K562 (cell line): ENCODE measurements around the gene ECHDC3. TPM values are rescaled to one million over a fixed set of nuclear protein-coding genes. Genes with fewer than 3 reads are reported as not detected.

Source experiments
- KDM4B ChIP-seq, 2 experiments: fragments of 450-650 bp in 1 of 2; sonication (generic) in 1 of 2; IDR thresholded peaks; 2 replicates each; pipeline ENCODE4 v1.6.1; 2016 to 2017; ENCODE audit warnings: borderline replicate concordance in 2 of 2, antibody characterized with exemption in 1 of 2, low read depth in 1 of 2, mild to moderate bottlenecking in 1 of 2
- NFIX ChIP-seq: fragments of 250-450 bp; sonication (Bioruptor Pico); IDR thresholded peaks from 2 replicates; pipeline ENCODE4 v1.4.0; 2020; ENCODE audit warnings: low read depth, mild to moderate bottlenecking, moderate library complexity
- NR2C1 ChIP-seq, 2 experiments: fragments of 450-650 bp; IDR thresholded peaks; 2 replicates each; pipeline ENCODE4 v1.6.1; 2017; ENCODE audit warnings: mild to moderate bottlenecking in 2 of 2, antibody characterized with exemption in 1 of 2, inconsistent platforms in 1 of 2, missing compliant biosample characterization in 1 of 2, missing genetic modification characterization in 1 of 2
- PURB ChIP-seq: sonication (generic); formaldehyde crosslinking; IDR thresholded peaks from 2 replicates; pipeline ENCODE4 v1.9.0; 2021; ENCODE audit warnings: low read depth, mild to moderate bottlenecking, missing genetic modification reagents
- RBM39 ChIP-seq: fragments of 200-400 bp; formaldehyde crosslinking; optimal IDR thresholded peaks from 2 replicates; pipeline ENCODE3; 2018; ENCODE audit warnings: low read depth, low read length
- RCOR1 ChIP-seq, 2 experiments: IDR thresholded peaks; 2 replicates each; pipeline ENCODE4 v1.6.1; 2012; ENCODE audit warnings: low read depth in 2 of 2, low read length in 2 of 2, borderline replicate concordance in 1 of 2, improper control_type of control experiment in 1 of 2
- SREBF2 ChIP-seq: sonication (generic); formaldehyde crosslinking; IDR thresholded peaks from 2 replicates; pipeline ENCODE4 v1.4.0; 2020; ENCODE audit warnings: mild to moderate bottlenecking, missing genetic modification reagents
- TAF7 ChIP-seq: fragments of 450-650 bp; IDR thresholded peaks from 2 replicates; pipeline ENCODE4 v1.6.1; 2016; ENCODE audit warnings: missing genetic modification characterization, missing compliant biosample characterization
- ZNF212 ChIP-seq: fragments of 450-650 bp; formaldehyde crosslinking; IDR thresholded peaks from 2 replicates; pipeline ENCODE4 v1.4.0; 2020; ENCODE audit warnings: mild to moderate bottlenecking
- ZNF224 ChIP-seq: sonication (generic); formaldehyde crosslinking; IDR thresholded peaks from 2 replicates; pipeline ENCODE4 v1.8.0; 2022; ENCODE audit warnings: mild to moderate bottlenecking, missing genetic modification reagents
- ZNF23 ChIP-seq: fragments of 250-450 bp; sonication (Bioruptor Pico); IDR thresholded peaks from 2 replicates; pipeline ENCODE4 v1.4.0; 2020; ENCODE audit warnings: mild to moderate bottlenecking
- ZNF79 ChIP-seq: fragments of 250-450 bp; sonication (Bioruptor Pico); IDR thresholded peaks from 2 replicates; pipeline ENCODE4 v1.4.0; 2020; ENCODE audit warnings: low read depth, mild to moderate bottlenecking, moderate library complexity
- polyA plus RNA-seq, 8 experiments: library from polyadenylated mRNA; depleted of rRNA in 4 of 8; stranded (reverse) in 5 of 8; unstranded in 3 of 8; fragments of >200 nt; fragmentation: Nextera tagmentation in 2 of 8; fragmentation: Illumina TruSeq in 1 of 8; extraction: Ambion mirVana in 2 of 8; extraction: Trizol in 1 of 8; gene quantifications; 2 replicates each; pipeline versions ENCODE4 v1.2.1 to v1.2.3, GENCODE V29; 2011 to 2014; ENCODE audit warnings: inconsistent platforms in 1 of 8, missing spikeins in 1 of 8
- total RNA-seq, 7 experiments: library from RNA; depleted of rRNA in 6 of 7; stranded (reverse); fragments of >200 nt in 6 of 7; fragmentation: Illumina TruSeq in 2 of 7; extraction: Trizol in 2 of 7; gene quantifications; 2 replicates each; pipeline versions ENCODE4 v1.2.1 to v1.2.3, GENCODE V29; 2011 to 2021; ENCODE audit warnings: low replicate concordance in 1 of 7
- TF ChIP-seq, protein P1 (sequence below): fragments of 250-450 bp; sonication (Bioruptor Pico); IDR thresholded peaks from 2 replicates; pipeline ENCODE4 v1.9.0; 2021; ENCODE audit warnings: mild to moderate bottlenecking, inconsistent platforms
- TF ChIP-seq, protein P2 (sequence below): IDR thresholded peaks from 3 replicates; pipeline ENCODE4 v1.6.1; 2011; ENCODE audit warnings: borderline replicate concordance, mild to moderate bottlenecking, moderate library complexity; ENCODE audit not compliant: insufficient read length; ENCODE audit errors: extremely low read depth

Gene ECHDC3
- total and polyA plus RNA-seq, 9 of the 15 experiments (the other 6 are each of a cell fraction or from before 2014, with no cell fraction given) = 0.53 to 21.9 (median 15.7) TPM

DNA sequence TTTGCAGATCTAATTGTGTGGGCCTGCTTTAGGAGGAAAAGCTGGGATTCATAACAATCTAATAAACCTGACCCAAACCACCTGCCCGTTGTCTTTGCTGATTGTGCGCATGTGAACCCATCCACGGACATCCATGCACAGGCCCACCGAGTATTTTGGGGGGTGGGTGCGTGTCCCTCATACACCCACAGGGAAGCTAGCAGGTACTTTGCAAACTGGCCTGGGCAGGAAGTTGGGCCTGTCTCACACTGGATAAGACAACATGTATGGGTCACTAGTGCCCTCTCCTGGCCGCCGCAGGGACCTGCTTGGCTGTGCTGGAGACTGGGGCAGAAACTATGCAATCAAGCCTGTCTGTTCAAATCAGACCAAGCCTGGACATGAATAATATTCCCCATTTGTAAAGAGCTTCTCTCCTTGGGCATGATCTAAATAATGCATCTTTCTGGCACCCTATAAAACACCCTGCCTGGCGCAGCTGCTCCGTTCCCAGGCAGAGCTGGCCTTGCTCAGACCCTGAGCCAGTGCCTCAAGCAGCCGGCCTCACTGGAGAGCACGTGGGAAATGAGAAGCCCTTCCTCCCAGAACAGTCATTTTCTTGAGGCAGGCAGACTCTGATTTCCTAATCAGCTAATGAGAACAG lies 15.8 kb downstream of the ECHDC3 start (continued):
- TF ChIP-seq NFIX (CRISPR knock-in tag) (no peak), ZNF23 (CRISPR knock-in tag) (no peak), KDM4B (IDR thresholded peaks at IDR 0.05; ENCODE audit: borderline replicate concordance in 2 of 2, low read depth in 1 of 2) (no peak), ZNF212 (CRISPR knock-in tag) (no peak), PURB (CRISPR knock-in tag) (no peak), SREBF2 (CRISPR knock-in tag) (no peak), NR2C1 (IDR thresholded peaks at IDR 0.05) (no peak), NR2C1 (tag; IDR thresholded peaks at IDR 0.05) (no peak), RCOR1 (IDR thresholded peaks at IDR 0.05; ENCODE audit: borderline replicate concordance in 1 of 2, low read depth in 2 of 2, low read length in 2 of 2) (no peak), ZNF224 (CRISPR knock-in tag) (no peak), TAF7 (tag) (no peak), RBM39 (no peak), ZNF79 (CRISPR knock-in tag) (no peak)
- TF ChIP-seq, protein P1, sequence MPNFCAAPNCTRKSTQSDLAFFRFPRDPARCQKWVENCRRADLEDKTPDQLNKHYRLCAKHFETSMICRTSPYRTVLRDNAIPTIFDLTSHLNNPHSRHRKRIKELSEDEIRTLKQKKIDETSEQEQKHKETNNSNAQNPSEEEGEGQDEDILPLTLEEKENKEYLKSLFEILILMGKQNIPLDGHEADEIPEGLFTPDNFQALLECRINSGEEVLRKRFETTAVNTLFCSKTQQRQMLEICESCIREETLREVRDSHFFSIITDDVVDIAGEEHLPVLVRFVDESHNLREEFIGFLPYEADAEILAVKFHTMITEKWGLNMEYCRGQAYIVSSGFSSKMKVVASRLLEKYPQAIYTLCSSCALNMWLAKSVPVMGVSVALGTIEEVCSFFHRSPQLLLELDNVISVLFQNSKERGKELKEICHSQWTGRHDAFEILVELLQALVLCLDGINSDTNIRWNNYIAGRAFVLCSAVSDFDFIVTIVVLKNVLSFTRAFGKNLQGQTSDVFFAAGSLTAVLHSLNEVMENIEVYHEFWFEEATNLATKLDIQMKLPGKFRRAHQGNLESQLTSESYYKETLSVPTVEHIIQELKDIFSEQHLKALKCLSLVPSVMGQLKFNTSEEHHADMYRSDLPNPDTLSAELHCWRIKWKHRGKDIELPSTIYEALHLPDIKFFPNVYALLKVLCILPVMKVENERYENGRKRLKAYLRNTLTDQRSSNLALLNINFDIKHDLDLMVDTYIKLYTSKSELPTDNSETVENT (CRISPR knock-in tag) = no peak
- TF ChIP-seq, protein P2, sequence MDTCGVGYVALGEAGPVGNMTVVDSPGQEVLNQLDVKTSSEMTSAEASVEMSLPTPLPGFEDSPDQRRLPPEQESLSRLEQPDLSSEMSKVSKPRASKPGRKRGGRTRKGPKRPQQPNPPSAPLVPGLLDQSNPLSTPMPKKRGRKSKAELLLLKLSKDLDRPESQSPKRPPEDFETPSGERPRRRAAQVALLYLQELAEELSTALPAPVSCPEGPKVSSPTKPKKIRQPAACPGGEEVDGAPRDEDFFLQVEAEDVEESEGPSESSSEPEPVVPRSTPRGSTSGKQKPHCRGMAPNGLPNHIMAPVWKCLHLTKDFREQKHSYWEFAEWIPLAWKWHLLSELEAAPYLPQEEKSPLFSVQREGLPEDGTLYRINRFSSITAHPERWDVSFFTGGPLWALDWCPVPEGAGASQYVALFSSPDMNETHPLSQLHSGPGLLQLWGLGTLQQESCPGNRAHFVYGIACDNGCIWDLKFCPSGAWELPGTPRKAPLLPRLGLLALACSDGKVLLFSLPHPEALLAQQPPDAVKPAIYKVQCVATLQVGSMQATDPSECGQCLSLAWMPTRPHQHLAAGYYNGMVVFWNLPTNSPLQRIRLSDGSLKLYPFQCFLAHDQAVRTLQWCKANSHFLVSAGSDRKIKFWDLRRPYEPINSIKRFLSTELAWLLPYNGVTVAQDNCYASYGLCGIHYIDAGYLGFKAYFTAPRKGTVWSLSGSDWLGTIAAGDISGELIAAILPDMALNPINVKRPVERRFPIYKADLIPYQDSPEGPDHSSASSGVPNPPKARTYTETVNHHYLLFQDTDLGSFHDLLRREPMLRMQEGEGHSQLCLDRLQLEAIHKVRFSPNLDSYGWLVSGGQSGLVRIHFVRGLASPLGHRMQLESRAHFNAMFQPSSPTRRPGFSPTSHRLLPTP = no peak
